ENCODE data around the gene SLC23A2.

SLC23A2 gene

DNA sequence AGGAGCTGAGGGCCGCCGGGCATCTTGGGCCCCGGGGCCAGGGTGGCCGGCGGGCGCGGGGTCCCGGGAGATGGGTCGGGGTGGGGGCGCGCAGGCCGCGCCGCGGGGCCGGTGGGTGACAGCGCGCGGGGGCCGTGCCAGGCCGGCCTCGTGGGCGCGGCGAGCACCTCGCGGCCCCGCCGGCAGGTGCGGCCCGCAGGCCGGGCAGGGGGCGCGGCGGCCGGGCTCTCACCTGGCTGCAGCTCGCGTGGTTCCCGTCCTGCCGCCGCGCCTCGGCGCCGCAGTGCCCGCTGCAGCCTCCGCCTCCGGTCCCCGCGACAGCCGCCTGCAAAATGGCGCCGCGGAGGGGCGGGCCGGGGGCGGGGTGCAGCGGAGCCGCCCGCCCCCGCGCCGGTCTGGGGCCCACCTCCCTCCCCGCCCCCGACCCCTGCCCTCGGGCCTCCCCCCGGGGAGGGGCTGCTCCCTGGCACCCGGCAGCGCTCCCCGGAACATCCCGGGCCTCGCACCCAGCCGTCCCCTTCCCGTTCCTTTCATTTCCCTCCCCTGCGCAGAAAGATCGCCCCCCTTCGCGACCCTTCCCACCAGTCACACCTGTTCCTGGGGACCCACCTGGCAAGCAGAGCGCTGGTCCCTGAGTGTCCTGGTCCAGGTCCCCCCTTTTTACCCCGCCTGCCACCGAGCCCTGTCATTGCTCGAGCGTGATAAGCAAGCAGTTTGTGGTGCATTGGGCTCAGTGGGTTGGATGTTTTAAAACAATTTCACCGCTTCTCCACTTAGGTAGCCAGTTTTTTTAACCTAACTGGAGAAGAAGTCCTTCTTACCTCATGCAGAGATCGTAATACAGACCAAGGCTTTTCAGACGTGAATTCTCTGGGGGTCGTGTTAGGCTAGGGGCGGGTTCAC, at the start of gene SLC23A2:
TSS of gene SLC23A2 (minus strand) at position 337 of the 903 bp plus-strand sequence. CDS start 68,948 bp downstream, outside the sequence.
- TF ChIP-seq, protein P1, sequence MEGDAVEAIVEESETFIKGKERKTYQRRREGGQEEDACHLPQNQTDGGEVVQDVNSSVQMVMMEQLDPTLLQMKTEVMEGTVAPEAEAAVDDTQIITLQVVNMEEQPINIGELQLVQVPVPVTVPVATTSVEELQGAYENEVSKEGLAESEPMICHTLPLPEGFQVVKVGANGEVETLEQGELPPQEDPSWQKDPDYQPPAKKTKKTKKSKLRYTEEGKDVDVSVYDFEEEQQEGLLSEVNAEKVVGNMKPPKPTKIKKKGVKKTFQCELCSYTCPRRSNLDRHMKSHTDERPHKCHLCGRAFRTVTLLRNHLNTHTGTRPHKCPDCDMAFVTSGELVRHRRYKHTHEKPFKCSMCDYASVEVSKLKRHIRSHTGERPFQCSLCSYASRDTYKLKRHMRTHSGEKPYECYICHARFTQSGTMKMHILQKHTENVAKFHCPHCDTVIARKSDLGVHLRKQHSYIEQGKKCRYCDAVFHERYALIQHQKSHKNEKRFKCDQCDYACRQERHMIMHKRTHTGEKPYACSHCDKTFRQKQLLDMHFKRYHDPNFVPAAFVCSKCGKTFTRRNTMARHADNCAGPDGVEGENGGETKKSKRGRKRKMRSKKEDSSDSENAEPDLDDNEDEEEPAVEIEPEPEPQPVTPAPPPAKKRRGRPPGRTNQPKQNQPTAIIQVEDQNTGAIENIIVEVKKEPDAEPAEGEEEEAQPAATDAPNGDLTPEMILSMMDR (IDR thresholded peaks at IDR 0.05; ENCODE audit: borderline replicate concordance, insufficient read depth, low read depth, low read length): no peak
- H3K4me3 ChIP-seq (ENCODE audit: low read depth, low read length): peak within 1 kb of the TSS; percentile 58

DNA sequence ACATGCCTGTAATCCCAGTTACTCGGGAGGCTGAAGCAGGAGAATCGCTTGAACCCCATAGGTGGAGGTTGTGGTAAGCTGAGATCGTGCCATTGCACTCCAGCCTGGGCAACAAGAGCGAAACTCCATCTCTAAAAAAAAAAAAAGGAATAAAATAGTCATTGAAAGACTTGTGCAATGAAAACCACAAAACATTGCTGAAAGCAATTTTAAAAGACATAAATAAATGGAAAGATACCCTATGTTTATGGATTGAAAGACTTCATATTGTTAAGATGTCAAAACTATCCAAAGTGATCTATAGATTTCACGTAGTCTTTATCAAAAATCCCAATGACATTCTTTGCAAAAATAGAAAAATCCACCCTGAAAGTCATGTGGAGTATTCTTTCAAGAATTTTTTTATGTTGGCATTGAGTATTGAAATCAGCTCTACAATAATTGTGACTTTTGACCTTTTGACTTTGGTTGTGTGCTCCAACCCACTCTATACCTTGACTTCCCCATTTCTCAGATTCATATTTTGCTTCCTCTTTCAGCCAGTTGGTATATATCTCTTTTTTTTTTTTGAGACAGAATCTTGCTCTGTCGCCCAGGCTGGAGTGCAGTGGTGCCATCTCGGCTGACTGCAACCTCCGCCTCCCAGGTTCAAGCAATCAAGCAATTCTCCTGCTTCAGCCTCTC, 45.5 kb upstream of the SLC23A2 start:
- no peak overlapping the region for H3K4me3 ChIP-seq (ENCODE audit: low read depth, low read length)
- TF ChIP-seq, protein P1 (IDR thresholded peaks at IDR 0.05; ENCODE audit: borderline replicate concordance, insufficient read depth, low read depth, low read length): no peak

DNA sequence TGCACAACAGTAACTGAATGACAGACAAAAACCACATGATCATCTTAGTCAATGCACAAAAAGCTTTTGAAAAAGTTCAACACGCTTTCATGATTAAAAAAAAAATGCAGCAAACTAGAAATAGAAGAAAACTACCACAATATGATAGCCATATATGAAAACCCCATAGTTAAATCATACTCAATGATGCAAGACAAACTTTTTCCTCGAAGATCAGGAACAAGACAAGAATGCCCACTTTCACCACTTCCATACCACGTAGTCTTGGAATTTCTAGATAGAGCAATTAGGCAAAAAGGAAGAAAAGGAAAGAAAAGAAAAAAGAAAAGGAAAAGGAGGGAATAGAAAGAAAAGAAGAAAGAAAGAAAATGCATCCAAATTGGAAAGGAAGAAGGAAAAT, 44.6 kb upstream of the SLC23A2 start:
- no peak overlapping the region for H3K4me3 ChIP-seq (ENCODE audit: low read depth, low read length)
- TF ChIP-seq, protein P1 (IDR thresholded peaks at IDR 0.05; ENCODE audit: borderline replicate concordance, insufficient read depth, low read depth, low read length): no peak

DNA sequence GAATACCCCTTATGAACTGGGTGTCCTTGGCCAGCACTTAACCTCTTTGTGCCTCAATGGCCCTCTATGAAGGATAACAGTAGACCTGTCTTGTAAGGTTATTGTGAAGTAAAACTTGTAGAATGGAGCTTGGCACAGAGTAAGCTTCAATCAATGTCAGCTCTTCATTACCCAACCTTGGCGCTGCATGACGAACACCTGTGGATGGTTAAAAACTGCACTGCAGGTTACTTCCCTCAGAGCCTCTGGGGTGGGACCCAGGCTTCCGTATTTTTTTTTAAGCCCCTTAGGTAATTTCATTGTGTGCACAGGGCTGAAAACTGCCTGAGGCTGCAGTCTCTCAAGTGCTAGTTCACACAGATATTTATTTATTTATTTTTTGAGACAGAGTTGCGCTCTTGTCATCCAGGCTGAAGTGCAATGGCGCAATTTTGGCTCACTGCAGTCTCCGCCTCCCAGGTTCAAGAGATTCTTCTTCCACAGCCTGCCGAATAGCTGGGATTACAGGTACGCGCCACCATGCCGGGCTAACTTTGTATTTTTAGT, 42.8 kb upstream of the SLC23A2 start:
- TF ChIP-seq, protein P1 (IDR thresholded peaks at IDR 0.05; ENCODE audit: borderline replicate concordance, insufficient read depth, low read depth, low read length): no peak
- no peak overlapping the region for H3K4me3 ChIP-seq (ENCODE audit: low read depth, low read length)

DNA sequence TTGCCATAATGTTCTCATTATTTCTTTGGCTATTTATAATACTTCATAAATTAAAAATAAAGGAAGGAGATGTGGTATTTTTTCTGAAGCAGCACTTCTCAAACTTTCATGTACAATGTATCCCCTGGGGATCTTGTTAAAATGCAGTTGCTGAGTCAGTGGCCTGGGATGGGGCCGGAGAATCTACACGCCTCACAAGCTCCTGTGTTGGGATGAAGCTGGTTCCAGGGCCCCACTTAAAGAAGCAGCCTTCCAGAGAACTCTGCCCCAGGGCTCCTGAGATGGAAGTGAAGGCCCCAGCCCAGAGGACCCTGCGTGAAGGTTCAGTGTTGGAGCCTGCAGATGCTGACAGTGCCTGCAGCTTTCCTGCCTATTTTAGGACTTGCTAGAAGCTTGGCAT, 40.1 kb upstream of the SLC23A2 start:
- TF ChIP-seq, protein P1 (IDR thresholded peaks at IDR 0.05; ENCODE audit: borderline replicate concordance, insufficient read depth, low read depth, low read length): no peak
- H3K4me3 ChIP-seq (ENCODE audit: low read depth, low read length): no peak overlapping the region

DNA sequence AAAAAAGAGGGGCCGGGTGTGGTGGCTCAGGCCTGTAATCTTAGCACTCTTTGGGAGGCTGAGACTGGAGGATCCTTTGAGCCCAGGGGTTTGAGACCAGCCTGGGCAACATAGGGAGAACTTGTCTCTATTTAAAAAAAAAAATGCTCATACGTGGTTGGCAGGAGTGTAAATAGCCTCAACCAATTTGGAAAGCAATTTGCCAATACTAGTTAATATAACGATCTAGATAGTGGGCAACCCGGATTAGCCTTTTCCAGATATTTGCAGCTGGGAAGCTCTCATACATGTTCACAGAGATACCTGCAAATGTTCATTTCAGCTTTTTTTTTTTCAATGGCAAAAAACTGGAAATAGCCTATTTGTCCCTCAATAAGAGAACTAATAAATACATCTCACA, 39.0 kb upstream of the SLC23A2 start:
- TF ChIP-seq, protein P1 (IDR thresholded peaks at IDR 0.05; ENCODE audit: borderline replicate concordance, insufficient read depth, low read depth, low read length): no peak
- H3K4me3 ChIP-seq (ENCODE audit: low read depth, low read length): no peak overlapping the region
